B cell (primary cell): ENCODE data around the gene NAIF1.

ENCODE experiments used
- EZH2 ChIP-seq: IDR thresholded peaks from 2 replicates; pipeline ENCODE4 v1.6.1; 2012; ENCODE audit warnings: borderline replicate concordance, low read depth, mild to moderate bottlenecking, moderate library complexity, low read length; ENCODE audit not compliant: insufficient read depth, poor library complexity, severe bottlenecking
- TF ChIP-seq, protein P1 (sequence below): fragments of 200-600 bp; IDR thresholded peaks from one replicate; pipeline ENCODE4 v1.8.0; 2022; ENCODE audit warnings: antibody characterized with exemption, mild to moderate bottlenecking

DNA sequence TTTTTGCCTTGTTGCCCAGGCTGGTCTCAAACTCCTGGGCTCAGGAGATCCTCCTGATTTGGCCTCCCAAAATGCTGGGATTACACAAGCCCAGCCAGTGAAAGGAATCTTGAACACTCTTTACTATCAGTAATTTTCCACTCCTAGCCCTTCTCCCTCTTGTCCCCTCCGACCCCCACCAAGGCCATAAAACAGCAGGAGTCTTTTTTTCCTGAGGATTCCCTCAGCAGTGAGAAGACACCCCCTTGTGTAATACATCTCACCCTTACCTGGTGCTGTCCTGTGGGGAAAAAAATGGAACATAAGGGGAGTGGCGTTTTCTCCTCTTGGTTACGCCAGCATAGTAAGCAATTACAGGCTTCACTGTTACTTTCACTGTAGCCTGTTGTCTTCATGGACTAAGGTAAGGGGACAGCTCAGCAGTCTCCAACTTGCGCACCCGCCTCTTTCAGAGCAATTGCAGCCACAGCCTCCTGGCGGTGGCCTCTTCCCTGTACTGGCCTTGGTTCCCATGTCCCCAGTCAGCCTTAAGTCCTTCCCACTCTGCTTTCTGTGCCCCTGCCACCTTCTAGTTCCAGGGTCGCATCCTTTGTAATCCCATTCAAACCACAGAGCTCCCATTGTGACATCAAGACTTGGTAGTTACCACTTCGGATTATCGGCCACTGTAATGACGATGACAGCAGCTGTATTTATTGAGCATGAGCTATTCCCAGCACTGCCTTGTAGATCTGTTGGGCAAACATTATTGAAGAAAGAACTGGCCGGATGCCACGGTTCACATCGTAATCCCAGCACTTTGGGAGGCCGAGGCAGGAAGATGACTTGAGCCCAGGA is 10.0 kb downstream of the NAIF1 start:
- TF ChIP-seq, protein P1, sequence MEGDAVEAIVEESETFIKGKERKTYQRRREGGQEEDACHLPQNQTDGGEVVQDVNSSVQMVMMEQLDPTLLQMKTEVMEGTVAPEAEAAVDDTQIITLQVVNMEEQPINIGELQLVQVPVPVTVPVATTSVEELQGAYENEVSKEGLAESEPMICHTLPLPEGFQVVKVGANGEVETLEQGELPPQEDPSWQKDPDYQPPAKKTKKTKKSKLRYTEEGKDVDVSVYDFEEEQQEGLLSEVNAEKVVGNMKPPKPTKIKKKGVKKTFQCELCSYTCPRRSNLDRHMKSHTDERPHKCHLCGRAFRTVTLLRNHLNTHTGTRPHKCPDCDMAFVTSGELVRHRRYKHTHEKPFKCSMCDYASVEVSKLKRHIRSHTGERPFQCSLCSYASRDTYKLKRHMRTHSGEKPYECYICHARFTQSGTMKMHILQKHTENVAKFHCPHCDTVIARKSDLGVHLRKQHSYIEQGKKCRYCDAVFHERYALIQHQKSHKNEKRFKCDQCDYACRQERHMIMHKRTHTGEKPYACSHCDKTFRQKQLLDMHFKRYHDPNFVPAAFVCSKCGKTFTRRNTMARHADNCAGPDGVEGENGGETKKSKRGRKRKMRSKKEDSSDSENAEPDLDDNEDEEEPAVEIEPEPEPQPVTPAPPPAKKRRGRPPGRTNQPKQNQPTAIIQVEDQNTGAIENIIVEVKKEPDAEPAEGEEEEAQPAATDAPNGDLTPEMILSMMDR, result no peak
- TF ChIP-seq EZH2, result no peak
